Measurements from ENCODE around the gene MND1.
A peak's percentile ranks its signal among the peaks of the same experiment; 100 is the strongest.
"Not testable (repeated sequence)": the region's sequence is repeated elsewhere in the genome, so short reads cannot be mapped to it uniquely, and the experiment has no call there.

The MND1 gene

DNA sequence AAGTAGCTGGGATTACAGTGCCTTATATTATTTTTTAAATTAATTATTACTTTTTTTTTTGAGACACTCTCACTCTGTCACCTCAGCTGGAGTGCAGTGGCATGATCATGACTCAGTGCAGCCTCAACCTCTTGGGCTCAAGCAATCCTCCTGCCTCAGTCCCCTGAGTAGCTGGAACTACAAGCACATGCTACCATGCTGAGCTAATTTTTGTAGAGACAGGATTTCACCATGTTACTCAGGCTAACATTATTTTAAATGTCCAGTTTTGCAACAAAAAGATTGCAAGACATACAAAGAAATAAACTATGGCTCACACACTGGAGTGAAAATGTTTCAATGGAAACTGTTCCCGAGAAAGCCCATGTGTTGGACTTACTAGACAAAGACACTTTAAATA is 59.2 kb downstream of the MND1 start:
- no peak for DNase-seq (ENCODE audit: low spot score)

DNA sequence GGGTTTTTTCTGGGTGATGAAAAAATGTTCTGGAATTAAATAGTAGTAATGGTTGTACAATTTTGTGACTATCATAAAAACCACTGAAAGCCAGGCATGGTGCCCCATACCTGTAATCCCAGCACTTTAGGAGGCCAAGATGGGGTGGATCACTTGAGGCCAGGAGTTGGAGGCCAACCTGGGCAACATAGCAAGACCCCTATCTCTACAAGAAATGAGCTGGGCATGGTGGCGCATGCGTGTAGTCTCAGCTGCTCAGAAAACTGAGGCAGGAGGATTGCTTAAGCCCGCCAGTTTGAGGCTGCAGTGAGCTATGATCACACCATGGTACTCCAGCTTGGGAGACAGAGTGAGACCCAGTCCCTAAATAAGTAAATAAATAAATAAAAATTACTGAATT is 63.4 kb downstream of the MND1 start:
- no peak for DNase-seq (ENCODE audit: low spot score)

DNA sequence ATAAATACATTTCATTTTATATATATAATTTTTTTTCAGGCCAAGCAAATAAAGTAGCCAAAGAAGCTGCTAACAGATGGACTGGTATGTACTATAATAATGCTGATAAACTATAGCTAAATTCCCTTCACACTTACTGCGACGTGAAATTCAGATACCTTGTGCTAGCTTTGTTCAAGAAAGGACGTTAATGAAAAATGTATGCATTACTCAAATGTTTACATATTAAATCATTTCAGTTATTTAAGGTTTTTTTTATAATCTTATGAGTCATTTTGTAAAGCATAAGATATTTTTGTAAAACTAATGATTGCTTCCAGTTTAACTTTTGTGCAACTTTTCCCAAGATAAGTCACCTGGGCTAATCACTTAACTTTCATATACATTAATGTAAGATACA is 64.4 kb downstream of the MND1 start:
- DNase-seq (ENCODE audit: low spot score): no peak

DNA sequence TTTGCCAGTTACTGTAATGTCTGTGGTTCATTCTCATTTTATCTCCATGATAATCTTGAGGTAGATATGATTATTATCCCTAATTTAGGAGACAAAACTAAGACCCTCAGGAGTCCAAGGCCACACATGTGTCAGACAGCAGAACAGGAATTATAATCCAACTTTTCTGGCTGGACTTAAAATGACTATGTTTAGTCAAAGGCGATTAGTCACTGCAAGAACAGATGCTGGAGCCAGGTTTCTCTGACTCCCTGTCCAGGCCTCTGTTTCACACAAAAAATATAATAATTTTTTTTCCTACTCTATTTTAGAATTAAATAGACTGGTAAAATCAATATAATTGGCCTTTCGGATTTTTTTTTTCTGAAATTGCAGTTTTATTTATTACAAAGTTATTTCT is 64.9 kb downstream of the MND1 start:
- DNase-seq (ENCODE audit: low spot score): peak; percentile 70

DNA sequence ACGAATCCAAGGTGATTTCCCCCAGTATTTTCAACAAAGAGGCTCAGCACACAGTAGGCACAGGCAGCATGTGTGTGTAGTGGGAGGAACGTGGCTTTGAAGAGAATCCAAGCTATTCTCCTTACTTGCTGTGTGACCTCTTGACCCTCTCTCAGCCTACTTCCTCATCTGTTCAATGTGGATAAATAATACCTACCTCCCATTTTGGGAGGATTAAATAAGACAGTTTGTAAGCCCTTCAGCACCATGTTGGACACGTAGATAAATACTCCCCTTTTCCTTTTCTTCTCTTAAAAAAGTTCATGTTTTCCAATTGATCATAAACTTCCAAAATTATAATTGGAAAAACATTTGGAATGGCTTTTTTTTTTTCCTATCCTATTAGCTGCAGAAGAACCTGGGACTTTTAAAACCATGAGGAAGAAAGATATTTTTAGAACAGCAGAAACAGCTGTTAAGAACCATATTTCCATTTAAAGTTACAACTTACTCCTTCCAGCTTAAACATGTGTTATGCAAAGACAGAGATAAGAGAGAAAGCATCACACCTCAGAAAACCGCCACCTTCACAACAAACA is 65.5 kb downstream of the MND1 start:
- peak; percentile 31 for DNase-seq (ENCODE audit: low spot score)

DNA sequence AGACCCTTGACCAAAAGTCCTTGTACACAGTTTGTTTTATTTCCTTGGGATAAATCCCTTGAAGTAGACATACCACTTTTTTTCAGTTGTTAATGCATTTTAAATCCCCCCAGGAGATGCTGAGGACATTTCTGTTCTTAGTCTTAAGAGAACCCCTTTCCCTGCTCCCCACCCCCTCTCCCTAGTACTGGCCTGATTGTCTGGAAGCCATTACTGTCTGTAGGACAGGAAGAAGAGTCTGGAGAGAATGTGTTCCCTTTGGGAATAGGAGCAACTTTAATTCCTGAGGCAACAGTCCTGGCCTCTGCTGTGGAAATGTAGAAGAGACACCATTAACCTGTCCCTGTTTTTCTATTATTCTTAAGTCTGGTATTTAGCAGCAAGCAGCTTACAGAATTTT is 69.4 kb downstream of the MND1 start:
- DNase-seq (ENCODE audit: low spot score): no peak

DNA sequence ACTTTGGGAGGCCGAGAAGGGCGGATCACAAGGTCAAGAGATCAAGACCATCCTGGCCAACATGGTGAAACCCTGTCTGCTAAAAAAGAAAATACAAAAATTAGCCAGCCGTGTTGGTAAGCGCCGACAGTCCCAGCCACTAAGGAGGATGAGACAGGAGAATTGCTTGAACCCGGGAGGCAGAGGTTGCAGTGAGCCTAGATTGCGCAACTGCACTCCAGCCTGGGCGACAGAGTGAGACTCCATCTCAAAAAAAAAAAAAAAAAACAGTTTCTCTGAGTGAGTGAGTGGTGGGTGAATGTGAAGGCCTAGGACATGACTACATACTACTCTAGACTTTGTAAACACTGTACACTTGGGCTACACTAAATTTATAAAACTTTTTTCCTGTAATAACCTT is 72.0 kb downstream of the MND1 start:
- DNase-seq (ENCODE audit: low spot score): not testable (repeated sequence)

DNA sequence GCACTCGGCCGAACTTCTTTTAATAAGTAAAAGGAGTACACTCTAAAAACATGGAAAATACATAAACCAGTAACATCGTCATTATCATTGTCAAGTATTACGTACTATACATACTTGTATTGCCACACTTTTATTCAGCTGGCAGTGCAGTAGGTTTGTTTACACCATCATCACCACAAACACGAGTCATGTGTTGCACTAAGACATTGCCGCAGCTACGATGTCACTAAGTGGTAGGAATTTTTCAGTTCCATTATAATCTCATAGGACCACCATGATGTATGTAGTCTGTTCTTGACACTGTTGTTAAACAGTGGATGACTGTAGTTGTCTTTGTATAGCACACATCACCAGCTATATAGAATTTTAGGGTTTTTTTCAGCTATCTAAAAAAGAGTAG is 73.6 kb downstream of the MND1 start:
- DNase-seq (ENCODE audit: low spot score): no peak

DNA sequence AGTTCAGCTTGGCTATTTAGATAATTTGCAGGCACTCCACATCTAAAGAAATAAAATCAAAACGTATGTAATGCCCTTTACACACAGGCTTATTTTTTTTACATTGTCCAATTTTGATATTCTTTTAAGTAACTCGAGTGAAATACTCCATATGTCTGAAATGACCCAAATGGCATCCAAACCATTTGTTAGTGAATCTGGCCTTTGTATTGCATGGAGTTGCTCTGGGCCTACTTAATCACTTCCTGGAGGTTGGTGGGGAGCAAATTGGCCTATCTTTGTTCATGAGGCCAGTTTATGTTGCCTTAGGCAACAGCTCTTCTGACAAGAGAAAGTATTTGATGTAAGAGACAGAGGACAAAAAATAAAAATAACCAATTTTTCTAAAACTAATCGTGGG is 74.1 kb downstream of the MND1 start:
- DNase-seq (ENCODE audit: low spot score): no peak

DNA sequence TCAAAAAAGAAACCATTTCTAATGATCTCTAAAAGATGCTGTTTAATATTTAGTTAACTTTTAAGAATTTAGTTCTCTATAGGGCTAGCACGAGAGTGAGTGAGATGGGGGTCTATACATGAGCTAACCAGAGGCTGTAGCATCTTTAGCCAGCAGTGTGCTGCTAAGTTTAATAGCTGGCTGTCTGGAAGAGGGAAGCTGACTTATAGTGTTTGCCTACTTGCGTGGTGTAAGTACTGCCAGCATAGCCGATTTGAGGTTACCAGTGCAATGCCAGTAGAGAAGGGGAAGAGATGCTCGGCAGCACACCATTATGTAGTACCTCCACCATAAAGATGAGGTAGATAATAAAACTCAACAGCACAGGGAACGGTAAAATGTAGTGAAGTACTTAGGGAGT is 74.5 kb downstream of the MND1 start:
- no peak for DNase-seq (ENCODE audit: low spot score)

DNA sequence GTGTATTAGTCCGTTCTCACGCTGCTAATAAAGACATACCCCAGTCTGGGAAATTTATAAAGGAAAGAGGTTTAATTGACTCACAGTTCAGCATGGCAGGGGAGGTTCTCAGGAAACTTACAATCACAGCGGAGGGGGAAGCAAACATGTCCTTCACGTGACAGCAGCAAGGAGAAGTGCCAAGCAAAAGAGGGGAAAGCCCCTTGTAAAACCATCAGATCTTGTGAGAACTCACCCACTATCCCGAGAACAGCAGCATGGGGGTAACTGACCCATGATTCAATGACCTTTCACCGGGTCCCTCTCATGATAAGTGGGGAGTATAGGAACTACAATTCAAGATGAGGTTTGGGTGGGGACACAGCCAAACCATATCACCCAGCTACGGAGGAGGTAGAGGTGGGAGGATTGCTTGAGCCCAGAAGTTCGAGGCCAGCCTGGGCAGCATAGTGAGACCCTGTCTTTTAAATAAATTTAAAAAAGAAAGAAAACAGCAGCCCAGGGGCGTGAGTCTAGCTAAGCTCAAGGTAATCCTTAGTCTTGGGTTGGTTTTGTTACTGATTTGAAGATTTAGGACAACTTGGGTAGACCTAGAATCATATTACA is 75.3 kb downstream of the MND1 start:
- DNase-seq (ENCODE audit: low spot score): no peak

DNA sequence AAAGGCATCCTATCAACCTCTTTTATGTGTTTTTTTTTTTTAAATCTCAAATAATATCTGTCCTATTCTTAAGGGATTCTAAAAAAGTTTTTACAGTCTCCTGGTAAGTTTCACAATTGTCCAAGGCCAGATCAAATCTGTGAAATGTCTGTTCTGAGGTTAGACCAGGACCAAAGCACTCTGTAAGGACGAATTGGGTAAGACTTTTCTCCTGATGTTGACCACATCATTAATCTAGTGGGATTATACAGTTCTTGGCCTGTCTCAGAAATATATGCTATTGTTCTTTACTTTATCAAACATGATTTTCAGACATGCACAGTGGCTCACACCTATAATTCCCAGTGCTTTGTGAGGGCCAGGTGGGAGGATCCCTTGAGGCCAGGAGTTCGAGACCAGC is 75.9 kb downstream of the MND1 start:
- DNase-seq (ENCODE audit: low spot score): no peak

DNA sequence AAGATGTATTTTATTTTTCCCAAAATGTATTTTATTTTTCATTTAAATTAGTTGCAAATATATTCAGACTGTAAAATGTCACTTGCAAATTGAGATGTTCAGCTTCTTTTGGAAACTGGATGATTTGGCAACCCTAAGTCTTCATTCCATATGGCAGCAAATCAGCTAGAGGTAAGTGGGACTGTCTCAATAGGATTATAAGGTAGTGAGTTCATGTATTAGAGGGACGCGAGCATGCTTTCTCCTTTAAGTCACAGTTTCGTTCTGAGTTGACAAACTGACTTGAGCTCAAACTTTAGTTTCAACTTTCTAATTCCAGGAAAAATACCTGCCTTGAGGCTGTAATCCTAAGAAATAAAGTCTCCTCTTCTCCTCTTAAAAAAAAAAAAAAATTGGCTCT is 77.5 kb downstream of the MND1 start:
- no peak for DNase-seq (ENCODE audit: low spot score)

DNA sequence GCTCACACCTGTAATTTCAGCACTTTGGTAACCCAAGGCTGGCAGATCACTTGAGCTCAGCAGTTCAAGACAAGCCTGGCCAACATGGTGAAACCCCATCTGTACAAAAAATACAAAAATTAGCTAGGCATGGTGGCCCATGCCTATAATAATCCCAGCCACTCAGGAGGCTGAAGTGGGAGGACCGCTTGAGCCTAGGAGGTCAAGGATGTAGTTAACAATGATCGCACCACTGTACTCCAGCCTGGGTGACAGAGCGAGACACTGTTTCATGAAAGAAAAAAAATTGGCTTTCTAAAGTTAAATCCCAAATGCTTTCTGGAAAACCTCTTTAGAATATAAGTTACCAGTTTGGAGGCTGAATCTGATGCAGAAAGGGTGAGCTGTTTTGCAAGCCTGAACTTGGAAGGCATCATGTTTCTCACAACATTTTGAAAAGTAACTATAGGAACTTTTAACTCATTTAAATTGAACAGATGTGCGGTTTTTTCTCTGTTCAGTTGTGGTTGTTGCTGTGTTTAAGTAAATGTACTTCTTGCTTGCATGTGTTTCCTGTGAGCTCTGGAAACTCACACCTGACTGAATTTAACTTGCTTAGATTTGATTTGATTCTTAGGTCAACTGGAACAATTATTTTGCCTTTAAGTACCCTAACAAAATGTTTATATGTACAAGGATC is 81.9 kb downstream of the MND1 start:
- no peak for DNase-seq (ENCODE audit: low spot score)

DNA sequence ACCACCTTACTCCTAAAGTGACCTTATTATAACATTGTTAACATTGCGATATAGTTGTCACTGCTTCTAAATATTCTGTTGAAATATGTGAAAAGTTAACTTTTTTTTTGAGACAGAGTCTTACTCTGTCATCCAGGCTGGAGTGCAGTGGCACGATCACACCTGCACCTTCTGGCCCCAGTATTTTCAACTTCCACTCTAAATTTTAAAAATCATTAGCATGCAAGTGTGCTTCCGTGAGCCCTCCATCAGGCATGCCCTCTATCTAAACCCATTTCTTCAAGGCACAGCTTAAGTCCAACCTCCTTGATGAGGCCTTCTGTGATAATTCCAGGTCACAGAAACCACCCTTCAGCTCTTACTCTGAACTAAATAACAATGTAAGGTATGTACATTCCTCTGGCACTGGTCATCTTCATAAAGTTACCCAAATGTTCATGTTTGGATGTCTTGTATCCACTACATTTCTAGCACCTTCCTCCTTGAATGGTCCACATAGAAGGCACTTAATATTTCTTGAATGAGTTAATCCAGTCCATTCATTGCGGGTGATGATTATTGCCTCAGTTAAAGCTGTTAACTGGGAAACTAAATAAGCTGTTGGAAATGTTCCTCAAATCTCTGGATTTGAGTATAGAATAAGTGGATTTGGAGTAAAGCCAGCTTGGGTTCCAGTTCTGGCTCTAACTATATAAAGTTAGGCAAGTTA is 83.0 kb downstream of the MND1 start:
- no peak for DNase-seq (ENCODE audit: low spot score)

DNA sequence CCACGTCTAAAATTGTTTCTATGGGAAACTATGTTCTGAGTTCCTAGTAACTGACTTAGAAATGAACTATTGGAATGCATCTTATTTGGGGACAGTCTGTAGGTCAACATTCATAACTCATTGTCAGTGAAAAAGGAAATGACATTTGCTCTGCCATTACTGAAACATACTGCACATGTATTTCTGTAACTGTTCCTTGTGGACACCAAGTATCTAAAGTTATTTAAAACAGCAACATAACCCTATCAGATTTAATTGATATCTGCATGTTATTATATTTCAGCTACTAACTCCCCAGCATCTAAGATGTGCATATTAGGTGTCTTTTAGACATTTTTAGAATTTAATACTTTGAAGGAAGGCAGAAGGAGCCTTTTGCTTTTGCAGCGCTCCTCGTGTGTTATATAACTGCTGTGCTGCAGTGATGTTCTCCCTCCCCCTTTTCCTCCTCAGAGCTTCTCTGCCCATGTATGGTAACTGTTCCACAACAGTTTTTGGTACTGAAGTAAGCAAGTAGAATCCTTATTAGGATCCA is 84.5 kb downstream of the MND1 start:
- no peak for DNase-seq (ENCODE audit: low spot score)

DNA sequence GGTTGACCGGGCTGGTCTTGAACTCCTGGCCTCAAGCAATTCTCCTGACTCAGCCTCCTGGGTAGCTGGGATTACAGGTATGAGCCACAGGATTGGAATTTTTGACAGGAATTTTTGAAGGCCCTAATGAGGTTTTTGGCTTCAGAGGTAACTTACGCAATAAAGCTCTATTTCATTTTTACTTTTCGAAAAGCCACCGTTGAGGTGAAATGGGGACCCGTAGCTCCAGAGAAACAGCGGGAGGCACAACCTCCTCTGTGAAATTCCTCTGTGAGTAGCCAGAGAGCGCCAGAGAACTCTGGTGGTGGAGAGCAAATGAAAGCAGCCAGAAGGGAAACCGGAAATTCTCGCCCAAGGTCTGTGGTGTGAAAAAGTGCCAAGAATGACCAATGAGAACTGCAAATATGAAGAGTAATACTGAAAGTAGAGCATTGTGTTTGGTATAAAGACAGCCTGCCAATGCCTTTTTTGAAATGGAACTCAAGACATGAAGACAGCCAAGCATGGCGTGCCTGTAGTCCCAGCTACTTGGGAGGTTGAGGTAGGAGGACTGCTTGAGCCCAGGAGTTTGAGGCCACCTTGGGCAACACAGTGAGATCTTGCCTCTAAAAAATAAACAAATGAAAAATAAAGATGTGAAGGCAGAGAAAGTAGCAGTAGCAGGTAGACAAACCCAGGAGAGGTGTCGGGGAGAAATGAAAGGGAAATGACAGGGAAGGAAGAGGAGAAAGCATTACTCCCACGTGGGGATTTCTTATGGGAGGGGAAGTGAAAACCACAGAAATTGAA is 88.7 kb downstream of the MND1 start:
- peak; percentile 36 for DNase-seq (ENCODE audit: low spot score)

DNA sequence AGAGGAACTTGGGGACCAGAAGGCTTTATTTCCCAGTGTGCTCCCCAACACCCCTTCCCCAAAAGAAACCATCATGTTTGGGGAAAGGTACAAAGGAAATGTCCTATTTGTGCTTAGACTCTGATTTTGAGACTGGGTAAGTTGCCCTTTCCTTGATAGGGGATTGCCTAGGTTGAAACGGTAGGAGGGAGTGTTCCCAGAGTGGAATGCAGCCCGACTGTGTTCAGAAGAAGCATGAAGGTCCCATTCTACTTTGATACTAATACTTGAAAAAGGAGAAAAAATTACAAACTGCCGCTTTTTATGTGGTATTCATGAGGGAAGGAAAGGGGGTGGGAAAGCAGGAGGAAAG is 89.2 kb downstream of the MND1 start:
- DNase-seq (ENCODE audit: low spot score): no peak

DNA sequence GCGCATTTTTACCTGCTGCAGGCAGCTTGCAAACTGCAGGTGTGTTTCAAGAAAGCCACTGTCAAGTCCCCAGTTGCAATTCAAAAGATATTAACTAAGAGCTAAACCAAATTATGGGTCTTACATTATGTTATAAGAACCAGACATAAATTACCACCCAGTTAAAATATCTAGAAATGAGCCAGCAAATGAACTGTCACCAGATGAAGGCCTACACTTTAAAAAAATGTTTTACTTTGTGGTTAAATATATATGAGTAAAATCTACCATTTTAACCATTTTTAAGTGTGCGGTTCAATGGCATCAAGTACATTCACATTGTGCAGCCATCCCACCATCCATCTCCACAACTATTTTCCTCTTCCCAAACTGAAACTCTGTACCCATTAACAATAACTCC is 89.7 kb downstream of the MND1 start:
- DNase-seq (ENCODE audit: low spot score): no peak

DNA sequence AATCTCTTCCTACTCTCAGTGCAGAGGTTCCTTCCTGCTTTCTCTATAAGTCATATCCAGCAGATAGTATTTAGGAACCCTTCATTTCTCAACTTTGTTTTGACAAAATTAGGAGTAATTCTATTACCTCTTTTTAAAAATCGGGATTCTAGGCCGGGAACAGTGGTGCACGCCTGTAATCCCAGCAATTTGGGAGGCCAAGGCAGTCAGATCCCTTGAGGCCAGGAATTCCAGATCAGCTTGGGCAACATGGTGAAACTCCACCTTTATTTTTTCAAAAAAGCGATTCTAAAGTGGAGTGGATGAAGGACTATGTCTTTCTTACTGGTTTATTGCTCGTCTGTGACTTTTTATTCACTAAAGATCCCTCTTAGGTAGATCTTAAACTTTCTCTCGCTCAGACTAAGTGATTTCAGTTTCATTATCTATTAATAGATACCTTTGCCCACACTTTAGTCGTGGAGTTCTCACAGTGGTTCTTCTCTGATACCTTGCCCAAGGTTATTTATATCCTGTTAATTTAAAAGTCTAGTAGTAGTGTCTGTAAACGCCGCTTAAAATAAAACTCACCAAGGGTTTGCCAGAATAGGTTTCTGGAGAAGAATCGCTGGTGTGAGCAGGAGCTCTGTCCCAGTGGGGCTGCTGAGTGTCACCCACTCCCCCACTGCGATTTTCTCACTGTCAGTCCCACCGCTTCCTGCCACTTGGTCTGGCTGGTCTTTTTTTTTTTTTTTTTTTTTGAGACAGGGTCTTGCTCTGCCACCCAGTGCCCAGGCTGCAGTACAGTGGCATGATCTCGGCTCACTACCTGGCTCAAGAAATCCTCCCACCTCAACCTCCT is 94.6 kb downstream of the MND1 start:
- DNase-seq (ENCODE audit: low spot score): no peak

DNA sequence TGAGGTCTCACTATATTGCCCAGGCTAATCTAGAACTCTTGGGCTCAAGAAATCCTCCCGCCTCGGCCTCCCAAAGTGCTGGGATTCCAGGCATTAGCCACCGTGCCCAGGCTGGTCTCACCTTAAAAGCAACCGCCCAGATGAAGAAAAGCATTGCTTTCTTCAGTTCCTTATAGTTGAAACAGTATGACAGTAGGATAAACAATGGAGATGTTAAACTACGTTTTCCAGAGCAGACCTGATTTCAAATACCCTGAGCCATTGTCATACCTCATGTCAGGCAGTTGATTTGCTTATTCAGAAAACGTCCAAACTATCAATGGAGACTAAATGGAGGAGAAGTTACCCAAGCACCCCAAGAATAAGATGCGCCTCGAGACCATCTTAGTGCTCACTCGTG is 95.3 kb downstream of the MND1 start:
- DNase-seq (ENCODE audit: low spot score): no peak
